ENCODE results near the gene GLB1L.

DNA sequence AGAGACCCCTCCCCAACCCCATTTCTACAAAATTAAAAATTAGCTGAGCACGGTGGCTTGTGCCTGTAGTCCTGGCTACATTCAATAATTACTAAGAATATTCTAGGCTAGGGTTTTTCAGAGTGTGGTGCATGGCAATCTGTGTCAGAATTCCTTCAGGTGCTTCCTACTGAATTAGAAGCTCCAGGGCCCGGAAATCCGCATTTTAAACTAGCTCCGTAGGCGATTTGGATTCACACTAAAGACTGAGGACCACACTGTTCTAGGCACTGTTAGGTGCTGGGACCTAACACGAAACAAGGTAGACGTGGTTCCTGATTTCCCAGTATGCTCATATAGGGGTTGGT lies 39.3 kb downstream of the GLB1L start:
- no peak for TF ChIP-seq EP300 (IDR thresholded peaks at IDR 0.05)
- TF ChIP-seq, protein P1, sequence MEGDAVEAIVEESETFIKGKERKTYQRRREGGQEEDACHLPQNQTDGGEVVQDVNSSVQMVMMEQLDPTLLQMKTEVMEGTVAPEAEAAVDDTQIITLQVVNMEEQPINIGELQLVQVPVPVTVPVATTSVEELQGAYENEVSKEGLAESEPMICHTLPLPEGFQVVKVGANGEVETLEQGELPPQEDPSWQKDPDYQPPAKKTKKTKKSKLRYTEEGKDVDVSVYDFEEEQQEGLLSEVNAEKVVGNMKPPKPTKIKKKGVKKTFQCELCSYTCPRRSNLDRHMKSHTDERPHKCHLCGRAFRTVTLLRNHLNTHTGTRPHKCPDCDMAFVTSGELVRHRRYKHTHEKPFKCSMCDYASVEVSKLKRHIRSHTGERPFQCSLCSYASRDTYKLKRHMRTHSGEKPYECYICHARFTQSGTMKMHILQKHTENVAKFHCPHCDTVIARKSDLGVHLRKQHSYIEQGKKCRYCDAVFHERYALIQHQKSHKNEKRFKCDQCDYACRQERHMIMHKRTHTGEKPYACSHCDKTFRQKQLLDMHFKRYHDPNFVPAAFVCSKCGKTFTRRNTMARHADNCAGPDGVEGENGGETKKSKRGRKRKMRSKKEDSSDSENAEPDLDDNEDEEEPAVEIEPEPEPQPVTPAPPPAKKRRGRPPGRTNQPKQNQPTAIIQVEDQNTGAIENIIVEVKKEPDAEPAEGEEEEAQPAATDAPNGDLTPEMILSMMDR (IDR thresholded peaks at IDR 0.05) = no peak
- no peak for TF ChIP-seq POLR2A (IDR thresholded peaks at IDR 0.05)
- no peak for TF ChIP-seq POLR2AphosphoS5 (IDR thresholded peaks at IDR 0.05)

All from sigmoid colon (tissue), 4 donors.